Measurements from ENCODE around the gene MEIS2.

DNA sequence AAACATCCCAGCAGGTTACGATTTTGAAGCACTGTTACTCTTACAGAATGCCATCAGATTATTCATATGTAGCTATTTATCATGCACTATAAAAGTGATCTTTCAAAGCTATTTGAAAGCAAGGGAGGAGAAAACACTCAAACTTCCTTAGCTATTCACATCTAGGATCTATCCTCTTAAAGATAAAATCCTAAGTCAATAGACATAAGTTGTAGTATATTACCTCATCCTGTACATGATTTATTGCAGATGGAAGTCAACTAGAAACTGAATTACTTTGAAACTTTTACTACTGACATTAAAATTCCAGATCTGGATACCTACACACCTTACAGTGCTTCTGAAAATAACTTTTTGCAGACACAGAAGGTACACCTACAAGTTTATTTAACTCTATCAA is 197.2 kb downstream of the MEIS2 start:
- no peak for TF ChIP-seq EZH2 (IDR thresholded peaks at IDR 0.05; ENCODE audit: borderline replicate concordance, low read depth, low read length, poor library complexity, severe bottlenecking)
- TF ChIP-seq, protein P1, sequence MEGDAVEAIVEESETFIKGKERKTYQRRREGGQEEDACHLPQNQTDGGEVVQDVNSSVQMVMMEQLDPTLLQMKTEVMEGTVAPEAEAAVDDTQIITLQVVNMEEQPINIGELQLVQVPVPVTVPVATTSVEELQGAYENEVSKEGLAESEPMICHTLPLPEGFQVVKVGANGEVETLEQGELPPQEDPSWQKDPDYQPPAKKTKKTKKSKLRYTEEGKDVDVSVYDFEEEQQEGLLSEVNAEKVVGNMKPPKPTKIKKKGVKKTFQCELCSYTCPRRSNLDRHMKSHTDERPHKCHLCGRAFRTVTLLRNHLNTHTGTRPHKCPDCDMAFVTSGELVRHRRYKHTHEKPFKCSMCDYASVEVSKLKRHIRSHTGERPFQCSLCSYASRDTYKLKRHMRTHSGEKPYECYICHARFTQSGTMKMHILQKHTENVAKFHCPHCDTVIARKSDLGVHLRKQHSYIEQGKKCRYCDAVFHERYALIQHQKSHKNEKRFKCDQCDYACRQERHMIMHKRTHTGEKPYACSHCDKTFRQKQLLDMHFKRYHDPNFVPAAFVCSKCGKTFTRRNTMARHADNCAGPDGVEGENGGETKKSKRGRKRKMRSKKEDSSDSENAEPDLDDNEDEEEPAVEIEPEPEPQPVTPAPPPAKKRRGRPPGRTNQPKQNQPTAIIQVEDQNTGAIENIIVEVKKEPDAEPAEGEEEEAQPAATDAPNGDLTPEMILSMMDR (conservative IDR thresholded peaks at IDR 0.05; ENCODE audit: low read depth, low read length), result no peak

All from A673 (cell line).